Hepatocyte (in vitro differentiated cells): ENCODE results near the gene CDH4. TPM values are rescaled to one million over a fixed set of nuclear protein-coding genes. Genes with fewer than 3 reads are reported as not detected.

ENCODE experiments used
- DNase-seq: peaks from one replicate; pipeline ENCODE4 v3.0.0-alpha.2; 2016; ENCODE audit warnings: low spot score
- H2AFZ ChIP-seq: fragments of 200-600 bp; sonication (generic); 2 replicates; pipeline ENCODE4 v1.6.0; 2016; ENCODE audit warnings: antibody characterized with exemption, mild to moderate bottlenecking
- H3K27ac ChIP-seq: fragments of 200-600 bp; sonication (generic); 2 replicates; pipeline ENCODE4 v1.5.1; 2016; ENCODE audit warnings: mild to moderate bottlenecking
- H3K27me3 ChIP-seq: fragments of 200-600 bp; sonication (generic); 2 replicates; pipeline ENCODE4 v1.6.1; 2016
- H3K36me3 ChIP-seq: fragments of 200-600 bp; sonication (generic); replicated peaks from 2 replicates; pipeline ENCODE4 v1.5.1; 2016; ENCODE audit warnings: low read depth; ENCODE audit not compliant: insufficient read depth
- H3K4me1 ChIP-seq: fragments of 200-600 bp; sonication (generic); 2 replicates; pipeline ENCODE4 v1.5.1; 2016; ENCODE audit warnings: mild to moderate bottlenecking, moderate library complexity; ENCODE audit not compliant: insufficient read depth
- H3K4me2 ChIP-seq: fragments of 200-600 bp; sonication (generic); 2 replicates; pipeline ENCODE4 v1.6.0; 2016
- H3K4me3 ChIP-seq: fragments of 200-600 bp; sonication (generic); 2 replicates; pipeline ENCODE4 v1.5.1; 2016; ENCODE audit warnings: mild to moderate bottlenecking
- H3K79me2 ChIP-seq: fragments of 200-600 bp; sonication (generic); 2 replicates; pipeline ENCODE4 v1.6.0; 2017; ENCODE audit warnings: mild to moderate bottlenecking
- H3K9me2 ChIP-seq: fragments of 200-600 bp; sonication (generic); replicated peaks from 2 replicates; pipeline ENCODE4 v1.6.0; 2017; ENCODE audit warnings: mild to moderate bottlenecking; ENCODE audit not compliant: insufficient read depth
- H3K9me3 ChIP-seq: fragments of 200-600 bp; sonication (generic); 2 replicates; pipeline ENCODE4 v1.5.1; 2016; ENCODE audit warnings: low read depth, mild to moderate bottlenecking
- H4K20me1 ChIP-seq: fragments of 200-600 bp; sonication (generic); 2 replicates; pipeline ENCODE4 v1.6.0; 2016; ENCODE audit warnings: mild to moderate bottlenecking; ENCODE audit not compliant: insufficient read depth, poor library complexity, severe bottlenecking
- EZH2 ChIP-seq: fragments of 200-600 bp; sonication (generic); IDR thresholded peaks from 2 replicates; pipeline ENCODE4 v1.6.1; 2016; ENCODE audit warnings: antibody characterized with exemption, mild to moderate bottlenecking, borderline replicate concordance
- EZH2phosphoT487 ChIP-seq: fragments of 200-600 bp; sonication (generic); IDR thresholded peaks from one replicate; pipeline ENCODE4 v1.6.1; 2018; ENCODE audit warnings: antibody characterized with exemption, mild to moderate bottlenecking, low read depth, moderate library complexity; ENCODE audit not compliant: unreplicated experiment, severe bottlenecking
- WGBS: methylation state at CpG from one replicate; pipeline ENCODE4 v1.1.6; 2016; ENCODE audit warnings: low lambda C conversion rate; ENCODE audit errors: missing lambda C conversion rate; 5-methylcytosine and 5-hydroxymethylcytosine counted together
- polyA plus RNA-seq: library from polyadenylated mRNA; unstranded; fragments of >200 nt; fragmentation: Nextera tagmentation; extraction: Ambion mirVana; gene quantifications from 2 replicates; pipeline ENCODE4 v1.2.1, GENCODE V29; 2016
- total RNA-seq: library from RNA; depleted of rRNA; stranded (reverse); fragments of >200 nt; gene quantifications from 2 replicates; pipeline ENCODE4 v1.2.3, GENCODE V29; 2014
- TF ChIP-seq, protein P1 (sequence below): fragments of 200-600 bp; sonication (generic); IDR thresholded peaks from 2 replicates; pipeline ENCODE4 v1.5.1; 2016; ENCODE audit warnings: antibody characterized with exemption, mild to moderate bottlenecking; ENCODE audit not compliant: poor library complexity

Gene CDH4
- total and polyA plus RNA-seq, 2 experiments from 2014 or later = 0.53 to 0.73 TPM

DNA sequence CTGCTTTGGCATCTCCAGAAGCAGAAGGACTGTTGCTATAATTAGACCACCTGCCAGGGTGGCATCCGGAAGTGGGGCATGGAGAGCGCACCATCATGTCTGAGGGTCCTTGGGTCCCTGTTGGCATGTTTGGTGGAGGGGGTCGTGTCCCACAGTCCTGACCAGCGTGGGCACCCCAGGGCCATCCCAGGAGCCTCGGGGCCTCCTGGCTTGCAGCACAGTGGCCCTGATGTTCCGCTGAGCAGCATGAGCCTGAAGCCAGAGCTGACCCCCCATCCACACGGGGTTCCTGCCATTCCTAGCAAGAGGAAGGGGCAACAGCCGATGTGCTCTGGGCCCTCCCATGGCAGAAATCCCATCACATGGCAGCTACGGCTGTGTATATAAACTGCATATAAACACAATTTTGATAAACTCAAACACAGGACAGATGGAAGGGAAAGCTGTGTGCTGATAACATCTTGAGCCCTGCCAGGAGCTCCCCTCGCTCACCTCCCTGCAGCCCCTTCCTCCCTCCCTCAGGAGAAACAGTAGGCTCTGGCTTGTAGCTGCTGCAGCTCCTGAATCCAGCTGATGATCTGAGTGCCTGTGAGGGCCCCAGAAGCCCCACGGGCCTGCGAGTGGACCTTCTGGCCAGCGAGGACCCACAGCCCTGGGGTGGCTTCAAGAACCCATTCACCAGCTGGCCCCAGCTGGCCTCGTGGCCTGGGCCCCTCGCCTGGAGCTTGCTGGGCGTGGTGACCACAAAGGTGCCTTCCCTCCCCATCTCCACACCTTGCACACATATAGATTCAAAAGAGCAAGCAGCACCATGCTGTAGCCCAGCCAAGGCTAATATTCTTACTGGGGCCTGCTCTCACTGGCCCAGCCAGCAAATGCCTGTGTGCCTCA is 321.6 kb downstream of the CDH4 start:
- H3K36me3 ChIP-seq = no peaks in the 10 kb centered on the region
- H3K9me3 ChIP-seq = no peaks in the 10 kb centered on the region
- H3K4me1 ChIP-seq = no peaks in the 10 kb centered on the region
- no peak overlapping the region for H3K27ac ChIP-seq
- H3K4me2 ChIP-seq = no peak overlapping the region
- TF ChIP-seq EZH2phosphoT487 = no peak
- H3K27me3 ChIP-seq = peaks cover 8% of the 10 kb centered on the region
- no peak overlapping the region for H3K4me3 ChIP-seq
- H3K79me2 ChIP-seq = no peaks in the 10 kb centered on the region
- no peak overlapping the region for H2AFZ ChIP-seq
- no peak for DNase-seq
- 82% methylated on average over 16 of the region's 16 CpGs for WGBS
- H3K9me2 ChIP-seq = no peaks in the 10 kb centered on the region
- H4K20me1 ChIP-seq = no peaks in the 10 kb centered on the region

DNA sequence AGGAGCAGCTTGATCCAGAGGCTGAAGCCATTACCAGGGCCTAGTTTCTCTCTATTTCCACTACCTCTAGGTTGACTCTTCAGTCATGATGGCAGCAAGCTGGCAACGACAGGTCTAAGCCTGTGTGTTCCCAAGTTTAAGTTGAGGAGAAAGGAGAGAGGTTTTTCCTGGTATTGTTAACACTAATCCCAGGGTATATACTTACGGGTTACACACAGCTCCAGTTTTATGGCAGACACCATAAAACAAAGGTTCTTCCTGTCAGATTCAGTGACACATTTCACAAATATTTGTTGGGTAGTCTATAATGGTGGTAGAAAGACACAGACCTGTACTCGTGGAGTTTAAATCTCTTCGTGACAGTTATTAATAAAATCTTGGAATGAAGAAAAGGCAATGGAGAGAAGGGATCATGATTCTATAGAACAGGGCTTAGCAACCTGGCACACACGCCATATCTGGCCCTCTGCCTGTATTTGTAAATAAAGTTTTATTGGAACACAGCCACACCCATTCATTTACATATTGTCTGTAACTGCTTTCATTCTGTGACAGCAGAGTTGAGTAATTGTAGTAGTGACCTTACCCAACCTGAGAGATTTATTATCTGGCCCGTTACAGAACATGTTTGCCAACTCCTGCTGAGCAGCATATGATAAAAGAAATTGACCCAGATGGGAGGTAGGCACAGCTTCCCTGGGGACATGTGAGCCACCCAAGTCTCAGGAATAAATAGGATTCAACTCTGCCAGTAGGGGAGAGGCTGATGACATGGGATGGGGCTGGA is 323.3 kb downstream of the CDH4 start:
- Histone ChIP-seq H3K27me3 (peaks cover 7% of the 10 kb centered on the region), H3K9me3 (no peaks in the 10 kb centered on the region), H3K27ac (peak overlapping the region; percentile 38), H3K36me3 (no peaks in the 10 kb centered on the region), H3K4me1 (no peaks in the 10 kb centered on the region), H3K4me3 (no peak overlapping the region), H2AFZ (no peak overlapping the region), H3K79me2 (no peaks in the 10 kb centered on the region), H3K9me2 (no peaks in the 10 kb centered on the region), H3K4me2 (no peak overlapping the region), H4K20me1 (no peaks in the 10 kb centered on the region)
- TF ChIP-seq EZH2phosphoT487 = no peak
- TF ChIP-seq, protein P1, sequence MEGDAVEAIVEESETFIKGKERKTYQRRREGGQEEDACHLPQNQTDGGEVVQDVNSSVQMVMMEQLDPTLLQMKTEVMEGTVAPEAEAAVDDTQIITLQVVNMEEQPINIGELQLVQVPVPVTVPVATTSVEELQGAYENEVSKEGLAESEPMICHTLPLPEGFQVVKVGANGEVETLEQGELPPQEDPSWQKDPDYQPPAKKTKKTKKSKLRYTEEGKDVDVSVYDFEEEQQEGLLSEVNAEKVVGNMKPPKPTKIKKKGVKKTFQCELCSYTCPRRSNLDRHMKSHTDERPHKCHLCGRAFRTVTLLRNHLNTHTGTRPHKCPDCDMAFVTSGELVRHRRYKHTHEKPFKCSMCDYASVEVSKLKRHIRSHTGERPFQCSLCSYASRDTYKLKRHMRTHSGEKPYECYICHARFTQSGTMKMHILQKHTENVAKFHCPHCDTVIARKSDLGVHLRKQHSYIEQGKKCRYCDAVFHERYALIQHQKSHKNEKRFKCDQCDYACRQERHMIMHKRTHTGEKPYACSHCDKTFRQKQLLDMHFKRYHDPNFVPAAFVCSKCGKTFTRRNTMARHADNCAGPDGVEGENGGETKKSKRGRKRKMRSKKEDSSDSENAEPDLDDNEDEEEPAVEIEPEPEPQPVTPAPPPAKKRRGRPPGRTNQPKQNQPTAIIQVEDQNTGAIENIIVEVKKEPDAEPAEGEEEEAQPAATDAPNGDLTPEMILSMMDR = no peak
- peak; percentile 23 for DNase-seq
- 54% methylated on average over 6 of the region's 6 CpGs for whole genome bisulfite sequencing

DNA sequence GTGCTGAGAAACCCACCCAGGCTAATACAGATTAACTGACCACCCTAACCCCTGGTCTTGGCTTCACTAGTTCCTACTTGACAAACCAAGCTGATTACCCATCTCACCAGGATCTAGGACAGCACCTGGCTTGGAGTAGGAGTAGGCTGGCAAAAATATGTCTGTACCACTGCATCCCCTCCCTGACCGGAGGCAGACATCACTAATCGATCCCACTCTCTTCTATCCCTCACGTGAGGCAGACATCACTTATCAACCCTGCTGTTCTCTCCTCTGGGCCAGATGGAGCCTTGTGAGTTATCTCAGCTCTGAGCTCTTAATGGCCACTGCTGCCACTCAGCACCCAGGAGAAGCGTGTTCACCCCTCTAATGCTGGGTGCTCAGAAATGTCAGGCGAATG is 324.3 kb downstream of the CDH4 start:
- Histone ChIP-seq H3K4me1 (no peaks in the 10 kb centered on the region), H2AFZ (no peak overlapping the region), H3K9me3 (no peaks in the 10 kb centered on the region), H3K4me3 (no peak overlapping the region), H4K20me1 (no peaks in the 10 kb centered on the region), H3K9me2 (no peaks in the 10 kb centered on the region), H3K27me3 (peaks cover 3% of the 10 kb centered on the region), H3K79me2 (no peaks in the 10 kb centered on the region), H3K4me2 (no peak overlapping the region), H3K27ac (no peak overlapping the region), H3K36me3 (no peaks in the 10 kb centered on the region)
- DNase-seq = no peak
- TF ChIP-seq, protein P1 = no peak
- TF ChIP-seq EZH2phosphoT487 (no peak), EZH2 (no peak)
- 84% methylated on average over 5 of the region's 5 CpGs for WGBS

DNA sequence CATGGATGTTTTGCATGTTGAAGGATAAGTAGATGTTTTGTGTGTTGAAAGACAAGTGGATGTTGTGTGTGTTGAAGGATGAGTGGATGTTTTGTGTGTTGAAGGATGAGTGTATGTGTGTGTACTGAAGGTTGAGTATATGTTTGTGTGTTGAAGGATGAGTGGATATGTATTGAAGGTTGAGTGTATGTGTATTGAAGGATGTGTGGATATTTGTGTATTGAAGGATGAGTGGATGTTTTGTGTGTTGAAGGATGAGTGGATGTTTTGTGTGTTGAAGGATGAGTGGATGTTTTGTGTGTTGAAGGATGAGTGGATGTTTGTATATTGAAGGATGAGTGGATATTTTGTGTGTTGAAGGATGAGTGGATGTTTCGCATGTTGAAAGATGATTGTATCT is 325.0 kb downstream of the CDH4 start:
- no peaks in the 10 kb centered on the region for H3K4me1 ChIP-seq
- H3K4me3 ChIP-seq = no peak overlapping the region
- no peaks in the 10 kb centered on the region for H3K36me3 ChIP-seq
- WGBS = 100% methylated on average over 1 of the region's 1 CpG
- H3K79me2 ChIP-seq = no peaks in the 10 kb centered on the region
- no peaks in the 10 kb centered on the region for H3K9me2 ChIP-seq
- H3K27me3 ChIP-seq = peaks cover 3% of the 10 kb centered on the region
- DNase-seq = no peak
- H4K20me1 ChIP-seq = no peaks in the 10 kb centered on the region
- H2AFZ ChIP-seq = no peak overlapping the region
- TF ChIP-seq, protein P1 = no peak
- TF ChIP-seq EZH2phosphoT487 (no peak), EZH2 (no peak)
- no peak overlapping the region for H3K27ac ChIP-seq
- H3K4me2 ChIP-seq = no peak overlapping the region
- H3K9me3 ChIP-seq = no peaks in the 10 kb centered on the region
